CD4-positive, alpha-beta T cell treated with Interleukin-1 beta for 1 hour (primary cell): ENCODE measurements around the gene ARL4C.

Source experiments
- DNase-seq, 2 donors: peaks; one replicate each; pipeline ENCODE4 v3.0.0-alpha.2; 2020 to 2022

ARL4C gene

GRCh38 chr2:234497594-234498235 lies 834 bp upstream of the ARL4C start:
- DNase-seq = no peak

GRCh38 chr2:234496055-234496834 lies 636 bp downstream of the ARL4C start:
- peak; percentile 60 to 65 for DNase-seq

GRCh38 chr2:234495251-234496054 lies 1.4 kb downstream of the ARL4C start:
- no peak for DNase-seq

- DNase-seq = peak; percentile 47 to 62
Measured at GRCh38 chr2:234494361-234495250, 2.3 kb downstream of the ARL4C start.

- DNase-seq = no peak
Measured at GRCh38 chr2:234493796-234494195, 3.1 kb downstream of the ARL4C start.

- DNase-seq = no peak
Measured at GRCh38 chr2:234492717-234493485, 4.0 kb downstream of the ARL4C start.

GRCh38 chr2:234491897-234492296 lies 5.0 kb downstream of the ARL4C start:
- DNase-seq = peak; percentile 46 to 52

- peak in 1 of 2 donors; percentile 43 for DNase-seq
Measured at GRCh38 chr2:234491281-234491680, 5.6 kb downstream of the ARL4C start.

- DNase-seq = peak; percentile 32 to 42
Measured at GRCh38 chr2:234490271-234491091, 6.4 kb downstream of the ARL4C start.

GRCh38 chr2:234488913-234489451 lies 7.9 kb downstream of the ARL4C start:
- DNase-seq = peak; percentile 76 to 82

GRCh38 chr2:234488486-234488885 lies 8.4 kb downstream of the ARL4C start:
- DNase-seq = no peak

GRCh38 chr2:234487356-234487755 lies 9.5 kb downstream of the ARL4C start:
- no peak for DNase-seq

- peak; percentile 90 to 93 for DNase-seq
Measured at GRCh38 chr2:234483568-234484251, 13.2 kb downstream of the ARL4C start.

- DNase-seq = no peak
Measured at GRCh38 chr2:234481301-234481700, 15.6 kb downstream of the ARL4C start.

- no peak for DNase-seq
Measured at GRCh38 chr2:234480337-234480736, 16.5 kb downstream of the ARL4C start.

- no peak for DNase-seq
Measured at GRCh38 chr2:234479465-234479864, 17.4 kb downstream of the ARL4C start.

GRCh38 chr2:234478121-234478858 lies 18.6 kb downstream of the ARL4C start:
- no peak for DNase-seq

GRCh38 chr2:234476766-234477165 lies 20.1 kb downstream of the ARL4C start:
- DNase-seq = no peak

- DNase-seq = no peak
Measured at GRCh38 chr2:234474654-234475053, 22.2 kb downstream of the ARL4C start.
